ENCODE results near the gene SLFNL1.

Gene SLFNL1

GRCh38 chr1:40986956-40987355, 34.6 kb downstream of the SLFNL1 start:
- DNase-seq (ENCODE audit: low read depth in 2 of 2) = no peak

GRCh38 chr1:40986328-40986783, 35.2 kb downstream of the SLFNL1 start:
- DNase-seq (ENCODE audit: low read depth in 2 of 2) = no peak

DNA sequence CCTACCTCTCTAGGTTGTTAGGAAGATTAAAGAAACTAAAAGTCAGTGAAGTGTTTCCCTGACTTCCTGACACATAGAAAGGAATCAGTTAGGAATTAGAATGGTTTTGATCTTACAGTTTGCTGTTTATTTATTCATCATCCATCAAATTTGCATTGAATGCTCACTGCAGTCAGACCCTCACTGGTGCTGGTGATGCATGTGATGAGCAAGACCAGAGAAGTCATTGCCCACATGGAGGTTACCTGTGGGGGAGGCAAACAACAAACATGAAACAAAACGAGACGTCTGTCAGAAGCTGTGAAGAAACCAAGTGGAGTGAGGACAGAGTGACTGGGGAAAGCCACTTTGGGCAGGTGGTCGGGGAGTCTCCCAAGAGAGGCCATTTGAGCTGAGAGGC, 35.6 kb downstream of the SLFNL1 start:
- DNase-seq (ENCODE audit: low read depth in 2 of 2) = no peak

- DNase-seq (ENCODE audit: low read depth in 2 of 2) = no peak
Observed at GRCh38 chr1:40985161-40985560, 36.4 kb downstream of the SLFNL1 start.

- DNase-seq (ENCODE audit: low read depth in 2 of 2) = no peak
Observed at GRCh38 chr1:40984531-40984930, 37.0 kb downstream of the SLFNL1 start.

GRCh38 chr1:40984066-40984465, 37.5 kb downstream of the SLFNL1 start:
- DNase-seq (ENCODE audit: low read depth in 2 of 2) = no peak

DNA sequence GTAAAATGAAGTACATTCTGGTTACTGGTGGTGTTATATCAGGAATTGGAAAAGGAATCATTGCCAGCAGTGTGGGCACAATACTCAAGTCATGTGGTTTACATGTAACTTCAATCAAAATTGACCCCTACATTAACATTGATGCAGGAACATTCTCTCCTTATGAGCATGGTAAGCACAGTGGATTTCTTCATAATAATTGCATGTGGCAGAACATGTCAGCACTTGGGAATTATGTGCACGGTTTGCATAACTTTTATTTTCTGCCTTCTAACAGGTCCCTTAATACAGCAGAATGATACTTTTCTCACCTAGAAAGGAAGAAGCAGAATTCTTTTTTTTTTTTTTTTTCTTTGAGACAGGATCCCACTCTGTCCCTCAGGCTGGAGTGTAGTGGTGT, 38.2 kb downstream of the SLFNL1 start:
- no peak for DNase-seq (ENCODE audit: low read depth in 2 of 2)

DNA sequence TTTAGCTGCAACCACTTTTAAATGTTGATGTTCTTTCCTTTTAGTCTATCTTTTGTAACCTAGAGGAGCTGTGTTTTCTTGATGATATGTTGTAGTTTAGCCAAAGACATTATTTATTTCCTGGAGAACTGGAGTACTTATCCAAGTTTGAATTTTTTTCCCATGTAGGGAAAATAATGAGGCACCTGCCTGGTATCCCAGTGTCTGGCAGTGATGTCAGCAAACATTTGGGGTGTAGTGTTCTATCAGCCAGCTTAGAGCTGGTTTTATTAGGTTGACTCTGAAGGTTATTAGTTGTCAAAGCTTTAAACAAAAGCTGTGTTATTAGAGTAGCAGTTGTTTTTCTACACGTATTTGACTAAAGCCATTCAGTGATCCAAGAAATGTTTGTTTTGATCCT, 38.8 kb downstream of the SLFNL1 start:
- DNase-seq (ENCODE audit: low read depth in 2 of 2) = no peak

DNA sequence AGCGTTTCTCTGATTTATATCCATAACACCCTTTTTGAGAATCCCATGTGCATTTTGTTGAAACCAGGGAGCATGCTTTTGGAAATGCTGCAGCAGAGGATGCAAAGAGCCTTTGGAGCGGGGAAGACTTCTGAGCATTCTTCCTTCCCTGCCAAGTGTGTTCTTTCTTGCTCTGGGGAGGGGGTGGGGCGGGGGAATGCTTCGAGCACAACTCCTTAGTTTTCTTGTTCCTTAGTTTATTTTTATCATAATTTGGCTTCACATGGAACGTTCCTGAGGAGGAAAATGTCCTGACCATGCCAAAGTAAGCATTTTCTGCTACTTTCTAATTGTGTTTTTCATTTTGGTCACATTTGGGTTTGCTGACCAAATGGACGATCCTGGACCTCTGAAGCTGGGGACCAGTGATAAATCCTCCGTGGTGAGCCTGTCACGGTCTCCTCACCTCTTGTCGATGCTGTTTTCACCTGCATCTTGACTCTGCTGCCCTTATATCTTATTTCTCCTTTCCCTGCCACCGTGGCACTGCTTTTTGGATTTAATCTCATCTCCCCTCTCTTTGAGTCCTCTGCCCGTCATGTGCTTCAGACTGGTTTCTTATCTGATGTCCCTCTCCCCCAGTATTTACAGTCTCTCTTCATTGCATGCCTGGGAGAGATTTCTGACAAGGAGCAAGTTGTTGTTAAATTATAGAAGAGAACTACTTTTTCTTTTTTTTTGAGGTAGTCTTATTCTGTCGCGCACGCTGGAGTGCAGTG, 39.7 kb downstream of the SLFNL1 start:
- no peak for DNase-seq (ENCODE audit: low read depth in 2 of 2)

DNA sequence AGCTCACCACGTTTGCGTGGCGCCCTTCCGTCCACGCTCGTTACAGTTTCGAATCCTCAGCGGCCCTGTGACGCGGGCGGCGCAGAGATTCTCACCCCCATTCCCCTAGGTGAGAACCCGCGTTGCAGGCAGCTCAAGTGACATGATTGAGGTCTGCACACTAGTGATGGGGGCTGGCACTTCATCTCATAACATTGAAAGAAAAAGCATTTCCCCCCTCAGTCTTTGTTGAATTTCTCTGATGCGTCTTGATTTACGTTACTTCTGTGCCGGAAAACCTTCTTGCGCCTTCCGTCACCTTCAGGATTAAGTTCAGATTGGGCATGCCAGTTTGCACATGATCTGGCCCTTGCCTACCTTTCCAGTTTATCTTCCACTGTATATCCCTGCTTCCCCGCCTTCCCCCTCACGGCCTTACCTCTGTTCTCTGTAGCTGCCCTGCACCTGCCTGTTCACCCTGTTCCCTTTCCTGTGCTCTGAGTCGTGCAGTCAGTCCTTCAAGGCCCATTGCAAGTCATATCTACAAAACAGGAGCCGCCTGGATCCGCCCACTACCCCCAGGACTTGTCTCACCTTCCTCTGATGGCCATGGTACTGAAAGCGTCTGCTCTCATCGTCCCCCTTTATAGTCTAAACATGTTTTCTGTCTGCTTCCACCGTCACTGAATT, 40.9 kb downstream of the SLFNL1 start:
- DNase-seq (ENCODE audit: low read depth in 2 of 2) = no peak

GRCh38 chr1:40980068-40980452, 41.5 kb downstream of the SLFNL1 start:
- DNase-seq (ENCODE audit: low read depth in 2 of 2) = no peak

DNA sequence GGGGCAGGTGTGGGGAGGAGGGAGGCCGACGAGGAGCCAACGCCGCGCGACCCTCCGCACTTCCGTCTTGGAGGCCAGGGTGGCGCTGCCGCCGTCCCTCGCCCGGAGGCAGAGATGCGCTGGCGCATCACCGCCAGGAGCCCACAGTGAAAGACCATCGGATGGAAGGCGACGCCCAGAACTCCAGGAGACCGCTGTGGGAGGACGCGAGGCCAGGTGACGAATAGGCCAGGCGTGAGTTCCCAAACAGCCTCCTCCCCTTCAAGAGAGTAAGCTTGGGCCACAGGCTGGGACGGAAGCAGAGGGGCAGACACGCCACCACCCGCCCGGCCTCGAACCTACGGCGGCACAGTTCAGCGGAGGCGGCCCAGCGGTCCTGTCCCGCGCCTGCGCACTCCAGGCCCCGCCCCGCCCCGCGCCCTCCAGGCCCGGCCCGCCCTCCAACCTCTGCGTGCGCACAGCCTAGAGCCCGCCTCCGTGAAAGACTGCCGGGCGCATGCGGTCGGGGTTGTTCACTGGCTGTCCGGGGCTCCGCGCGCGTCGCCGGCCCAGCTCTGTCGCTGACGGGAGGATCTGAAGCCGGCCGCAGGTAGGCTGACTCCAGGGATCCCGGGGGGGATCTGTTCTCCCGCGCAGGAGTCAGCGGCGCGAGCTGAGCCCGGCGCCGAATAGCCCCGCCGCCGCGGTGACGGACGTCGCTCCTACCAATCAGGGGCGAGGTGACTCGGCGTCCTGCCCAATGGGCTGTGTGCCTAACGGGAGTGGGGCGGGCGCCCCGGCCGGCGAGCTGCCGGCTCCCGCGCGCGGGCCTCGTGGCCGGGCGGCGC, 42.1 kb downstream of the SLFNL1 start, which contains the start of gene CTPS1:
TSS of gene CTPS1 (plus strand) at position 456 of the 827 bp plus-strand sequence. CDS start 3,595 bp downstream, outside the sequence.
- DNase-seq (ENCODE audit: low read depth in 2 of 2) = peak; percentile 79 to 86

DNA sequence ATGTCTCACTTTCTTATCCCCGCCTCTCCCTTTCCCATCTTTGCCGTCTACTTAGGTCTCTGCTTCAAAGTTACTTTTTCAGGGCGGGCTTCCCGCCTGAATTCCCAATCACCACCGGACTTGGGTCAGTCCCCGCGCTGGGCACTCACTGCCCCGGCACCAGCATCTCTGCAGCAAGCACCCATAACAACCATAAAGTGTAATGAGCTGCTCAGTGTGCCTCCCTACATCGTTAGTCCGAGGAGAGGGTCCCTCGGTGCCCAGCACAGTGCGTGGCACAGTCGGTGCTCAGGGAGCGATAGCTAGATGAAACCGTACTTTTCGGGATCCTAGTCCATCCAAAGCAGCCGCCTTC, 42.7 kb downstream of the SLFNL1 start:
- no peak for DNase-seq (ENCODE audit: low read depth in 2 of 2)

DNA sequence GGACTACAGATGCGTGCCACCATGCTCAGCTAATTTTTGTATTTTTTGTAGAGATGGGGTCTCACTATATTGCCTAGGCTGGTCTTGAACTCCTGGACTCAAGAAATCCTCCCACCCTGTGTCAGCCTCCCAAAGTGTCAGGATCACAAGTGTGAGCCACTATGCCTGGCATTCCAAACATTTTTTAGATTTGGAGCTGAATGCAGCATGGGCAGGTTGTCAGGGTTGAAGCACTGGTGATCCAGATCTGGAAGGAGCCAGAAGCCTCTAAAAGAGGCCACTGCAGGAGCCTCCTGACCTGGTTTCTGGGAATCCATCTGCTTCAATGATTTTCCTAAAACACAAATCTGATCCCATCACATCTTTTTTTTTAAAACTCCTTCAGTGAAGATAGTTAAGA, 43.8 kb downstream of the SLFNL1 start:
- no peak for DNase-seq (ENCODE audit: low read depth in 2 of 2)

- DNase-seq (ENCODE audit: low read depth in 2 of 2) = peak; percentile 45 to 47
Observed at GRCh38 chr1:40976952-40977690, 44.4 kb downstream of the SLFNL1 start.

DNA sequence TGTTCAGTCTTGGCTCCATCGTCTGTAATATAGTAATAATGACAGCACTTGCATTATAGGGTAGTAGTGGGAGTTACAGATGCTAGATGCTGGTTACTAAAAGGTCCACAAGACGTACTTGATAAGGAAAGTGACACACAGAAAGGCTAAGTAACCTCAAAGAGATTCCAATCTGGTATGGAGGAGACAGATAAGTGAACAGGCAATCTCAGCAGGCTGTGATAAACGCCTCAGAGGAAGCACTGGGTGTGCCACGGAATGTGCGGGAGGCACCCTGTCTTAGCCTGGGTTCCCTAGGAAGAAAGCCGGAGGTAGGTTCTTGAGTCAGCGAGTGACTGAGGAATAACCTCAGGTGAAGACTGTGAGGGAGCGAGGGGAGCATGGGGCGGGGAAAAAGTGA, 46.6 kb downstream of the SLFNL1 start:
- no peak for DNase-seq (ENCODE audit: low read depth in 2 of 2)

DNA sequence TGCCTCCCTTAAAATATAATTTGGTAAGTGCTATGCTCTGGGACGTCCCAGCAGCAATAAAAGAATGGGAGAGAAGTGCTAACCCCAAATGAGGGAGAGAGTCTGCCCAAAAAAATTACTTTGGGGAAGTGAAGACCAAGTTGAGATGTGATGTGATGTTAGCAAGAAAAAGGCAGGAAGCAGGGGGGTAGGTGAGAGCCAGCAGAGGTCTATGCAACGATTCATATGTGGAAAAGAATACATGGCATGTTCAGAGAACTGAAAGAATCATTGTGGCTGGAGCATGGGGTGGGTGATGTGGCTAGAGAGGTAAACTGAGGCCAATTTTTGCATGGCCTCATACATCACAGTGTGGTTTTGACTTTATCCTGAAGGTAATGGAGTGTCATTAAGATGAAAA, 47.6 kb downstream of the SLFNL1 start:
- DNase-seq (ENCODE audit: low read depth in 2 of 2) = no peak

GRCh38 chr1:40971966-40972365, 49.6 kb downstream of the SLFNL1 start:
- no peak for DNase-seq (ENCODE audit: low read depth in 2 of 2)

GRCh38 chr1:40969445-40969844, 52.1 kb downstream of the SLFNL1 start:
- DNase-seq (ENCODE audit: low read depth in 2 of 2) = no peak

- DNase-seq (ENCODE audit: low read depth in 2 of 2) = no peak
Observed at GRCh38 chr1:40966417-40966816, 55.1 kb downstream of the SLFNL1 start.
